Suprapubic skin (tissue), 4 donors: ENCODE results near the gene MYO5A. TPM values are rescaled to one million over a fixed set of nuclear protein-coding genes. Genes with fewer than 3 reads are reported as not detected.

Source experiments
- DNase-seq, 2 donors: peaks; one replicate each; pipeline ENCODE4 v3.0.0-alpha.2; 2019; ENCODE audit warnings: low spot score in 2 of 2
- H3K27ac ChIP-seq: fragments of 200-600 bp; sonication (generic); one replicate; pipeline ENCODE4 v1.5.1; 2019
- H3K27me3 ChIP-seq: fragments of 200-600 bp; sonication (generic); one replicate; pipeline ENCODE4 v1.5.1; 2019
- H3K36me3 ChIP-seq: fragments of 200-600 bp; sonication (generic); one replicate; pipeline ENCODE4 v1.5.1; 2019
- H3K4me1 ChIP-seq: fragments of 200-600 bp; sonication (generic); one replicate; pipeline ENCODE4 v1.5.1; 2019
- H3K4me3 ChIP-seq: fragments of 200-600 bp; sonication (generic); one replicate; pipeline ENCODE4 v1.5.1; 2019; ENCODE audit warnings: mild to moderate bottlenecking
- H3K9me3 ChIP-seq: fragments of 200-600 bp; sonication (generic); one replicate; pipeline ENCODE4 v1.5.1; 2019
- CTCF ChIP-seq, 2 donors: fragments of 200-600 bp in 1 of 2; fragments of 450-650 bp in 1 of 2; sonication (generic) in 1 of 2; IDR thresholded peaks; one replicate each; pipeline ENCODE4 v1.5.1; 2016 to 2019; ENCODE audit warnings: antibody characterized with exemption in 2 of 2, mild to moderate bottlenecking in 1 of 2, moderate library complexity in 1 of 2
- EP300 ChIP-seq: sonication (generic); formaldehyde crosslinking; IDR thresholded peaks from one replicate; pipeline ENCODE4 v1.6.1; 2017; ENCODE audit warnings: antibody characterized with exemption
- POLR2A ChIP-seq, 2 donors: fragments of 450-650 bp; IDR thresholded peaks; one replicate each; pipeline ENCODE4 v1.6.1; 2017; ENCODE audit warnings: antibody characterized with exemption in 2 of 2, mild to moderate bottlenecking in 2 of 2, moderate library complexity in 2 of 2
- POLR2AphosphoS5 ChIP-seq, 3 donors: sonication (generic); formaldehyde crosslinking; IDR thresholded peaks; one replicate each; pipeline ENCODE4 v1.6.1; 2017; ENCODE audit warnings: antibody characterized with exemption in 3 of 3
- WGBS: methylation state at CpG from one replicate; pipeline ENCODE4 v1.1.5; 2018; 5-methylcytosine and 5-hydroxymethylcytosine counted together
- total RNA-seq, 4 donors: library from RNA; depleted of rRNA; stranded (reverse); fragments of >200 nt; gene quantifications; one replicate each; pipeline ENCODE4 v1.1.0, GENCODE V29; 2016

MYO5A gene
- total RNA-seq, 4 donors from 2014 or later: 37.4 to 73.7 (median 47.0) TPM

- H3K27ac ChIP-seq: no peak overlapping the region
- TF ChIP-seq POLR2A (IDR thresholded peaks at IDR 0.05): no peak
- H3K4me1 ChIP-seq: no peaks in the 10 kb centered on the region
- 93% methylated on average over 1 of the region's 1 CpG for WGBS
- H3K36me3 ChIP-seq: peaks cover 18% of the 10 kb centered on the region
- H3K27me3 ChIP-seq: no peaks in the 10 kb centered on the region
- no peak for DNase-seq
- no peaks in the 10 kb centered on the region for H3K9me3 ChIP-seq
- no peak overlapping the region for H3K4me3 ChIP-seq
Measured at GRCh38 chr15:52306270-52306669, 222.4 kb downstream of the MYO5A start.

- 71% methylated on average over 3 of the region's 3 CpGs for WGBS
- H3K36me3 ChIP-seq: no peaks in the 10 kb centered on the region
- no peak overlapping the region for H3K27ac ChIP-seq
- H3K27me3 ChIP-seq: no peaks in the 10 kb centered on the region
- H3K9me3 ChIP-seq: no peaks in the 10 kb centered on the region
- DNase-seq: no peak
- TF ChIP-seq POLR2AphosphoS5 (IDR thresholded peaks at IDR 0.05): no peak
- TF ChIP-seq POLR2A (IDR thresholded peaks at IDR 0.05): no peak
- TF ChIP-seq EP300: no peak
- no peak for TF ChIP-seq CTCF (IDR thresholded peaks at IDR 0.05)
- no peaks in the 10 kb centered on the region for H3K4me1 ChIP-seq
- no peak overlapping the region for H3K4me3 ChIP-seq
Measured at GRCh38 chr15:52303093-52303772, 225.4 kb downstream of the MYO5A start.

GRCh38 chr15:52301265-52301847, 227.3 kb downstream of the MYO5A start:
- Histone ChIP-seq H3K27me3 (no peaks in the 10 kb centered on the region), H3K9me3 (no peaks in the 10 kb centered on the region), H3K27ac (no peak overlapping the region), H3K4me1 (no peaks in the 10 kb centered on the region), H3K4me3 (no peak overlapping the region), H3K36me3 (no peaks in the 10 kb centered on the region)
- 97% methylated on average over 2 of the region's 2 CpGs for WGBS
- TF ChIP-seq CTCF (IDR thresholded peaks at IDR 0.05): no peak
- TF ChIP-seq POLR2A (IDR thresholded peaks at IDR 0.05): no peak
- TF ChIP-seq POLR2AphosphoS5 (IDR thresholded peaks at IDR 0.05): no peak
- TF ChIP-seq EP300: no peak
- no peak for DNase-seq

- H3K27ac ChIP-seq: peak within 1 kb of the TSS; percentile 82
- peaks cover 16% of the 10 kb centered on the region for H3K4me1 ChIP-seq
- TF ChIP-seq EP300 (no peak), POLR2AphosphoS5 (IDR thresholded peaks at IDR 0.05) (peak in 1 of 3 donors; percentile 58), POLR2A (IDR thresholded peaks at IDR 0.05) (no peak), CTCF (IDR thresholded peaks at IDR 0.05) (no peak)
- no peaks in the 10 kb centered on the region for H3K9me3 ChIP-seq
- H3K27me3 ChIP-seq: peaks cover 10% of the 10 kb centered on the region
- under 1% methylated on average over 9 of the region's 65 CpGs for WGBS
- peak; percentile 83 to 88 for DNase-seq
- no peaks in the 10 kb centered on the region for H3K36me3 ChIP-seq
- H3K4me3 ChIP-seq: peak within 1 kb of the TSS; percentile 72
Measured at GRCh38 chr15:52295421-52296001, 233.2 kb downstream of the MYO5A start, which contains the start of gene MYO5C. Gene MYO5C, minus strand, starts transcription at chr15:52295804. Its CDS starts 168 bp downstream, at chr15:52295636.

GRCh38 chr15:52294881-52295420, 233.7 kb downstream of the MYO5A start:
- peak overlapping the region; percentile 72 for H3K4me3 ChIP-seq
- H3K9me3 ChIP-seq: no peaks in the 10 kb centered on the region
- DNase-seq: no peak
- WGBS: 31% methylated on average over 7 of the region's 32 CpGs
- no peaks in the 10 kb centered on the region for H3K36me3 ChIP-seq
- H3K4me1 ChIP-seq: peaks cover 20% of the 10 kb centered on the region
- H3K27me3 ChIP-seq: peaks cover 10% of the 10 kb centered on the region
- TF ChIP-seq CTCF (IDR thresholded peaks at IDR 0.05): no peak
- no peak for TF ChIP-seq EP300
- TF ChIP-seq POLR2A (IDR thresholded peaks at IDR 0.05): no peak
- TF ChIP-seq POLR2AphosphoS5 (IDR thresholded peaks at IDR 0.05): no peak
- peak overlapping the region; percentile 82 for H3K27ac ChIP-seq
